ENCODE results near the gene FMO5. TPM values are rescaled to one million over a fixed set of nuclear protein-coding genes. Genes with fewer than 3 reads are reported as not detected.
A peak's percentile ranks its signal among the peaks of the same experiment; 100 is the strongest.

FMO5 gene
- total RNA-seq, 2 experiments from 2014 or later = 1.7 to 3.9 TPM

GRCh38 chr1:147246044-147246690 lies 21.0 kb upstream of the FMO5 start:
- Histone ChIP-seq H3K4me1 (ENCODE audit: insufficient read depth, low read length, poor library complexity, severe bottlenecking) (peaks cover 41% of the 10 kb centered on the region), H3K36me3 (ENCODE audit: insufficient read depth, low read length) (peaks cover 24% of the 10 kb centered on the region), H3K9me3 (ENCODE audit: low read length) (peaks cover 17% of the 10 kb centered on the region; the same call in 1 of the 2 replicates), H3K4me3 (ENCODE audit: low read depth, low read length, poor library complexity, severe bottlenecking) (no peak overlapping the region), H4K20me1 (ENCODE audit: insufficient read depth, low read length) (peaks cover 20% of the 10 kb centered on the region; the same call in 1 of the 2 replicates), H3K79me2 (ENCODE audit: insufficient read depth, low read depth, low read length) (peaks cover 81% of the 10 kb centered on the region), H2AFZ (ENCODE audit: low read length) (no peak overlapping the region), H3K27ac (ENCODE audit: low read depth, low read length, poor library complexity, severe bottlenecking) (no peak overlapping the region), H3K9me2 (ENCODE audit: insufficient read depth, low read length) (no peaks in the 10 kb centered on the region), H3K4me2 (ENCODE audit: low read length) (no peak overlapping the region)
- TF ChIP-seq EZH2phosphoT487 (IDR thresholded peaks at IDR 0.05; ENCODE audit: borderline replicate concordance, low read depth, low read length) (no peak), CTCF (conservative IDR thresholded peaks at IDR 0.05; ENCODE audit: low read length) (no peak)
- BruUV-seq (replicated peaks) = no TSS peak
- POLR2A ChIA-PET = no interaction called here
- intact Hi-C loops (cut with micrococcal nuclease; ENCODE audit: unreplicated experiment) = no loop called here
- DNase-seq (ENCODE audit: low spot score) = no peak
- CTCF ChIA-PET (ENCODE audit: unreplicated experiment) = no interaction called here

DNA sequence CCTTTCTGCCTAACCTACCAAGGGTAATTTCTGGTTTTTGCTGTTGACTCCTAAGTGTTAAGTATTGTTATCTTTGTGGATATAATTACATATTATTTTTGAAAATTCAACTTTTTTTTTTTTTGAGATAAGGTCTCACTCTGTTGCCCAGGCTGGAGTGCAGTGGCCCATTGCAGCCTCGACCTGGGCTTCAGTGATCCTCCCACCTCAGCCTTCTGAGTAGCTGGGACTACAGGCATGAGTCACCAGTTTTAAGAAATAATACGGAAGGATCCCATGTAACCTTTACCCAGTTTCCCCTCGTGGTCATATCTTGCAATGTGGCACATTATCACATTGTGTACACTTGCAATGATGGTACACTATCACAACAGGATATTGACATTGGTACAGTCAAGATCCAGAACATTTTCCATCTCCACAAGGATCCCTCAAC lies 20.5 kb upstream of the FMO5 start:
- peaks cover 75% of the 10 kb centered on the region for H3K79me2 ChIP-seq (ENCODE audit: insufficient read depth, low read depth, low read length)
- H4K20me1 ChIP-seq (ENCODE audit: insufficient read depth, low read length) = peaks cover 20% of the 10 kb centered on the region; the same call in 1 of the 2 replicates
- no TSS peak for BruUV-seq (replicated peaks)
- H3K9me3 ChIP-seq (ENCODE audit: low read length) = peaks cover 16% of the 10 kb centered on the region; the same call in 1 of the 2 replicates
- peaks cover 41% of the 10 kb centered on the region for H3K4me1 ChIP-seq (ENCODE audit: insufficient read depth, low read length, poor library complexity, severe bottlenecking)
- no peak for DNase-seq (ENCODE audit: low spot score)
- no peak overlapping the region for H2AFZ ChIP-seq (ENCODE audit: low read length)
- ChIA-PET POLR2A (no interaction called here), CTCF (ENCODE audit: unreplicated experiment) (no interaction called here)
- H3K4me3 ChIP-seq (ENCODE audit: low read depth, low read length, poor library complexity, severe bottlenecking) = no peak overlapping the region
- intact Hi-C loops (cut with micrococcal nuclease; ENCODE audit: unreplicated experiment) = no loop called here
- no peak for TF ChIP-seq CTCF (conservative IDR thresholded peaks at IDR 0.05; ENCODE audit: low read length)
- TF ChIP-seq EZH2phosphoT487 (IDR thresholded peaks at IDR 0.05; ENCODE audit: borderline replicate concordance, low read depth, low read length) = no peak
- H3K36me3 ChIP-seq (ENCODE audit: insufficient read depth, low read length) = peaks cover 18% of the 10 kb centered on the region
- H3K27ac ChIP-seq (ENCODE audit: low read depth, low read length, poor library complexity, severe bottlenecking) = no peak overlapping the region
- no peaks in the 10 kb centered on the region for H3K9me2 ChIP-seq (ENCODE audit: insufficient read depth, low read length)
- no peak overlapping the region for H3K4me2 ChIP-seq (ENCODE audit: low read length)

DNA sequence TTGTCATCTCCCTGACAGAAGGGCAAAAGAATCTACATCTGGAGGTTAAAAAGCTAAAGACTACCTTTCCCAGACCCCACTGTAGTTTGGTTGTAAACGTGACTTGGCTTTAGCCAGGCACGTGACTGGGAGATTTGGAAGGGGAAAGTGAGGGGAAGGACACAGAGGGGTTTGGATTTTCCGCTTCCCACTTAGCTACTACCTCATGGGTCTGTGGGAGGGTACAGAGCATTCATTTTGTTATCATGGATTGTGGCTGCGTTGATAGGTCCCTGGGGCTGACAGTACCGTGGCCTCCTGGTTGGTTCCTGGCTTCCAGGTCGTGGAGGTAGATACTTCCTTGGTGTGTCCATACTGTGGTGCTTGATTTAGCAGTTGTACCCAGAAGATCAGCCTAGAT lies 20.0 kb upstream of the FMO5 start:
- POLR2A ChIA-PET = no interaction called here
- no peak overlapping the region for H3K27ac ChIP-seq (ENCODE audit: low read depth, low read length, poor library complexity, severe bottlenecking)
- CTCF ChIA-PET (ENCODE audit: unreplicated experiment) = no interaction called here
- H3K9me3 ChIP-seq (ENCODE audit: low read length) = peaks cover 11% of the 10 kb centered on the region; the same call in 1 of the 2 replicates
- H2AFZ ChIP-seq (ENCODE audit: low read length) = no peak overlapping the region
- DNase-seq (ENCODE audit: low spot score) = no peak
- TF ChIP-seq CTCF (conservative IDR thresholded peaks at IDR 0.05; ENCODE audit: low read length) = no peak
- TF ChIP-seq EZH2phosphoT487 (IDR thresholded peaks at IDR 0.05; ENCODE audit: borderline replicate concordance, low read depth, low read length) = no peak
- no TSS peak for BruUV-seq (replicated peaks)
- peaks cover 41% of the 10 kb centered on the region for H3K4me1 ChIP-seq (ENCODE audit: insufficient read depth, low read length, poor library complexity, severe bottlenecking)
- H4K20me1 ChIP-seq (ENCODE audit: insufficient read depth, low read length) = peaks cover 20% of the 10 kb centered on the region; the same call in 1 of the 2 replicates
- H3K4me3 ChIP-seq (ENCODE audit: low read depth, low read length, poor library complexity, severe bottlenecking) = no peak overlapping the region
- H3K9me2 ChIP-seq (ENCODE audit: insufficient read depth, low read length) = no peaks in the 10 kb centered on the region
- intact Hi-C loops (cut with micrococcal nuclease; ENCODE audit: unreplicated experiment) = no loop called here
- H3K4me2 ChIP-seq (ENCODE audit: low read length) = peak overlapping the region; percentile 79
- H3K79me2 ChIP-seq (ENCODE audit: insufficient read depth, low read depth, low read length) = peaks cover 71% of the 10 kb centered on the region
- peaks cover 14% of the 10 kb centered on the region for H3K36me3 ChIP-seq (ENCODE audit: insufficient read depth, low read length)
